SK-N-SH treated with all-trans-retinoic acid at 6 μM for 48 hours (cell line): ENCODE data around the gene CACNA2D3.

Source experiments
- ATAC-seq: fragments of 200-7000 bp; cut with Tn5 transposase; 3 replicates; pipeline ENCODE4 v1.9.1; 2020; ENCODE audit warnings: mild to moderate bottlenecking, moderate library complexity
- ARNTL ChIP-seq: fragments of 450-650 bp; formaldehyde crosslinking; IDR thresholded peaks from 2 replicates; pipeline ENCODE4 v1.5.0; 2020; ENCODE audit warnings: low read depth, mild to moderate bottlenecking, moderate library complexity, borderline replicate concordance
- BACH2 ChIP-seq: fragments of 250-450 bp; sonication (Bioruptor Pico); IDR thresholded peaks from 2 replicates; pipeline ENCODE4 v1.9.0; 2021; ENCODE audit warnings: mild to moderate bottlenecking, borderline replicate concordance
- CSDC2 ChIP-seq: fragments of 250-450 bp; sonication (Bioruptor Pico); IDR thresholded peaks from 2 replicates; pipeline ENCODE4 v1.5.0; 2020; ENCODE audit warnings: mild to moderate bottlenecking, moderate library complexity
- ESRRG ChIP-seq: fragments of 250-450 bp; sonication (Bioruptor Pico); IDR thresholded peaks from 2 replicates; pipeline ENCODE4 v1.6.1; 2021; ENCODE audit warnings: mild to moderate bottlenecking
- GLIS3 ChIP-seq: fragments of 250-450 bp; sonication (Bioruptor Pico); IDR thresholded peaks from 2 replicates; pipeline ENCODE4 v1.5.0; 2020; ENCODE audit warnings: mild to moderate bottlenecking, moderate library complexity
- OSR1 ChIP-seq: fragments of 250-450 bp; sonication (Bioruptor Pico); IDR thresholded peaks from 2 replicates; pipeline ENCODE4 v1.8.0; 2022; ENCODE audit warnings: moderate library complexity, mild to moderate bottlenecking, inconsistent platforms
- PPARA ChIP-seq: fragments of 250-450 bp; sonication (Bioruptor Pico); IDR thresholded peaks from 2 replicates; pipeline ENCODE4 v1.5.0; 2020; ENCODE audit warnings: mild to moderate bottlenecking, borderline replicate concordance
- RARB ChIP-seq: fragments of 250-450 bp; sonication (Bioruptor Pico); IDR thresholded peaks from 2 replicates; pipeline ENCODE4 v1.8.0; 2021; ENCODE audit warnings: mild to moderate bottlenecking, moderate library complexity
- SNAI2 ChIP-seq: fragments of 250-450 bp; sonication (Bioruptor Pico); IDR thresholded peaks from 2 replicates; pipeline ENCODE4 v1.5.0; 2020; ENCODE audit warnings: mild to moderate bottlenecking, moderate library complexity
- TCF4 ChIP-seq: fragments of 250-450 bp; sonication (Bioruptor Pico); IDR thresholded peaks from 2 replicates; pipeline ENCODE4 v1.8.0; 2021; ENCODE audit warnings: mild to moderate bottlenecking, moderate library complexity, borderline replicate concordance
- TOX ChIP-seq: fragments of 250-450 bp; sonication (Bioruptor Pico); IDR thresholded peaks from 2 replicates; pipeline ENCODE4 v1.8.0; 2021; ENCODE audit warnings: mild to moderate bottlenecking, moderate library complexity, borderline replicate concordance
- ZC3H10 ChIP-seq: fragments of 250-450 bp; sonication (Bioruptor Pico); IDR thresholded peaks from 2 replicates; pipeline ENCODE4 v1.5.1; 2021; ENCODE audit warnings: mild to moderate bottlenecking, moderate library complexity
- ZFP3 ChIP-seq: fragments of 250-450 bp; sonication (Bioruptor Pico); IDR thresholded peaks from 2 replicates; pipeline ENCODE4 v1.5.0; 2020; ENCODE audit warnings: mild to moderate bottlenecking, moderate library complexity
- ZFP30 ChIP-seq: fragments of 450-650 bp; formaldehyde crosslinking; IDR thresholded peaks from 2 replicates; pipeline ENCODE4 v1.5.0; 2022; ENCODE audit warnings: mild to moderate bottlenecking, moderate library complexity
- ZNF565 ChIP-seq: fragments of 450-650 bp; formaldehyde crosslinking; conservative IDR thresholded peaks from 2 replicates; pipeline ENCODE4 v1.5.0; 2020; ENCODE audit warnings: low read depth, mild to moderate bottlenecking, moderate library complexity
- ZNF70 ChIP-seq: fragments of 450-650 bp; formaldehyde crosslinking; IDR thresholded peaks from 2 replicates; pipeline ENCODE4 v1.5.0; 2020; ENCODE audit warnings: mild to moderate bottlenecking, moderate library complexity
- ZNF8 ChIP-seq: fragments of 450-650 bp; formaldehyde crosslinking; IDR thresholded peaks from 2 replicates; pipeline ENCODE4 v1.5.0; 2020; ENCODE audit warnings: mild to moderate bottlenecking, moderate library complexity
- TF ChIP-seq, protein P1 (sequence below): fragments of 250-450 bp; sonication (Bioruptor Pico); IDR thresholded peaks from 2 replicates; pipeline ENCODE4 v1.8.0; 2021; ENCODE audit warnings: low read depth, mild to moderate bottlenecking, moderate library complexity, borderline replicate concordance
- TF ChIP-seq, protein P2 (sequence below): fragments of 250-450 bp; sonication (Bioruptor Pico); IDR thresholded peaks from 2 replicates; pipeline ENCODE4 v1.5.0; 2020; ENCODE audit warnings: mild to moderate bottlenecking, moderate library complexity
- TF ChIP-seq, protein P3 (sequence below): fragments of 250-450 bp; sonication (Bioruptor Pico); IDR thresholded peaks from 2 replicates; pipeline ENCODE4 v1.5.1; 2021; ENCODE audit warnings: mild to moderate bottlenecking, moderate library complexity
- TF ChIP-seq, protein P4 (sequence below): fragments of 250-450 bp; sonication (Bioruptor Pico); IDR thresholded peaks from 2 replicates; pipeline ENCODE4 v1.8.0; 2020; ENCODE audit warnings: mild to moderate bottlenecking, moderate library complexity, borderline replicate concordance

The CACNA2D3 gene

DNA sequence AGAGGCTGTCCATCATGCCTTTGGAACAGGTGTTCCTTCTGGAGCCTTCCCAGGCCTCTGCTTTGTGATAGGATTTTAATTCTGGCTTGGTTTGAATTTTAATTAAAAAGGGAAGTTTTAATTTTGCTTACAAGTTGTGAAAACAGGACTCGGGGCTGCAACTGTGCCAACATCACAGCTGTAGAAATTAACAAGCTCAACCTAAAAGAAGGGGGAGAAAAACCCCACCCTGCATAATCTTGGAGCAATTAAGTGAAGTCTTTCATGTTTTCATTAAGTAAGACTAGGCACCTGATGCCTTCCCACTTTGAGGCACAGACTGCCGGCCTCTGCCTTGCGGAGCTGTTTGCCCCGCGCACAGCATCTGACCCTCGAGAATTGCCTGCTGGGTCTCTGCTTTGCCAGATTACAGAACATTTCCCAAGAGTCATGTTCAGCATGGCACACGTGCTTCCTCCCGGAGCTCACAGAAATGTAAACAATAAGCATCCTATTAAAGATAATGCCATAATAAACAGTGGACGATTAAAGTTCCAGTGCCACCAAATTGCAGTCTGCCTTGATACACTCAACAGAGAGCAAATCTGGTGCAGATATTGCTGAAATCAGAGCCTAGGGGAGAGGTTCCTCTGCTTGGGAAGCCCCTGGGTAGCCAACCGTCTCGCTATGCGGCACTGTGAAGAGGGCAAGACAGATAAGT lies 441.3 kb downstream of the CACNA2D3 start (continued):
- no peak for TF ChIP-seq BACH2 (CRISPR knock-in tag)

DNA sequence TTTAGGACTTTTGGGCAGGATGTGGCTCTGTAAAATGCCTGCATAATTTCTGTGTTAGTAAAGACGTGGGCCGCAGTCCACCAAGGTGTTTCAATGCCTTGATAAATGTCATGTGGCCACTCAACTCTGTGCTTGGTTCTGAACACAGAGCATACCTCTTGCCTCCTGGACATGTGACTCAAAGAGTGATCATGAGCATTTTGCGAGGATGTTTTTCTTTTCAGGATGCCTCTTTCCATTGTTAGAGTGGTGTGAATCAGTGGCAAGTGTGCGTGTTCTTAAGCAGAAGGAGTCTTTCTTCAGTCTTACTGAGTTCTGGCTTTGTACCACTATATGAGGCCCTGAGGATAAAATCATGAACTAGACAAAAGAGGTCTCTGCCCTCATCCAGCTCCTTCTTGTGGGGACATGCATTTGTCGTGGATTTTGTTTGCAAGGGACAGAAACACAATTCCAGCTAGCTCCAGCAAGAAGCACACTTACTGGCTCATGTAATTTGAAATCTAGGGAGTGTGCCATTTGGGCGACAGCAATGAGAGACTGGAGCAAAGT lies 442.1 kb downstream of the CACNA2D3 start:
- TF ChIP-seq TCF4 (no peak), CSDC2 (CRISPR knock-in tag) (no peak), PPARA (CRISPR knock-in tag) (no peak), SNAI2 (CRISPR knock-in tag) (no peak), ZC3H10 (CRISPR knock-in tag) (no peak), RARB (CRISPR knock-in tag) (no peak), ZNF70 (CRISPR knock-in tag) (no peak), BACH2 (CRISPR knock-in tag) (no peak), TOX (CRISPR knock-in tag) (no peak), ZFP30 (CRISPR knock-in tag) (no peak), ZFP3 (CRISPR knock-in tag) (no peak)
- TF ChIP-seq, protein P1, sequence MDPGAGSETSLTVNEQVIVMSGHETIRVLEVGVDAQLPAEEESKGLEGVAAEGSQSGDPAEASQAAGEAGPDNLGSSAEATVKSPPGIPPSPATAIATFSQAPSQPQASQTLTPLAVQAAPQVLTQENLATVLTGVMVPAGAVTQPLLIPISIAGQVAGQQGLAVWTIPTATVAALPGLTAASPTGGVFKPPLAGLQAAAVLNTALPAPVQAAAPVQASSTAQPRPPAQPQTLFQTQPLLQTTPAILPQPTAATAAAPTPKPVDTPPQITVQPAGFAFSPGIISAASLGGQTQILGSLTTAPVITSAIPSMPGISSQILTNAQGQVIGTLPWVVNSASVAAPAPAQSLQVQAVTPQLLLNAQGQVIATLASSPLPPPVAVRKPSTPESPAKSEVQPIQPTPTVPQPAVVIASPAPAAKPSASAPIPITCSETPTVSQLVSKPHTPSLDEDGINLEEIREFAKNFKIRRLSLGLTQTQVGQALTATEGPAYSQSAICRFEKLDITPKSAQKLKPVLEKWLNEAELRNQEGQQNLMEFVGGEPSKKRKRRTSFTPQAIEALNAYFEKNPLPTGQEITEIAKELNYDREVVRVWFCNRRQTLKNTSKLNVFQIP (CRISPR knock-in tag) = no peak
- TF ChIP-seq, protein P2, sequence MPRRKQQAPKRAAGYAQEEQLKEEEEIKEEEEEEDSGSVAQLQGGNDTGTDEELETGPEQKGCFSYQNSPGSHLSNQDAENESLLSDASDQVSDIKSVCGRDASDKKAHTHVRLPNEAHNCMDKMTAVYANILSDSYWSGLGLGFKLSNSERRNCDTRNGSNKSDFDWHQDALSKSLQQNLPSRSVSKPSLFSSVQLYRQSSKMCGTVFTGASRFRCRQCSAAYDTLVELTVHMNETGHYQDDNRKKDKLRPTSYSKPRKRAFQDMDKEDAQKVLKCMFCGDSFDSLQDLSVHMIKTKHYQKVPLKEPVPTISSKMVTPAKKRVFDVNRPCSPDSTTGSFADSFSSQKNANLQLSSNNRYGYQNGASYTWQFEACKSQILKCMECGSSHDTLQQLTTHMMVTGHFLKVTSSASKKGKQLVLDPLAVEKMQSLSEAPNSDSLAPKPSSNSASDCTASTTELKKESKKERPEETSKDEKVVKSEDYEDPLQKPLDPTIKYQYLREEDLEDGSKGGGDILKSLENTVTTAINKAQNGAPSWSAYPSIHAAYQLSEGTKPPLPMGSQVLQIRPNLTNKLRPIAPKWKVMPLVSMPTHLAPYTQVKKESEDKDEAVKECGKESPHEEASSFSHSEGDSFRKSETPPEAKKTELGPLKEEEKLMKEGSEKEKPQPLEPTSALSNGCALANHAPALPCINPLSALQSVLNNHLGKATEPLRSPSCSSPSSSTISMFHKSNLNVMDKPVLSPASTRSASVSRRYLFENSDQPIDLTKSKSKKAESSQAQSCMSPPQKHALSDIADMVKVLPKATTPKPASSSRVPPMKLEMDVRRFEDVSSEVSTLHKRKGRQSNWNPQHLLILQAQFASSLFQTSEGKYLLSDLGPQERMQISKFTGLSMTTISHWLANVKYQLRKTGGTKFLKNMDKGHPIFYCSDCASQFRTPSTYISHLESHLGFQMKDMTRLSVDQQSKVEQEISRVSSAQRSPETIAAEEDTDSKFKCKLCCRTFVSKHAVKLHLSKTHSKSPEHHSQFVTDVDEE (CRISPR knock-in tag) = no peak
- TF ChIP-seq, protein P3, sequence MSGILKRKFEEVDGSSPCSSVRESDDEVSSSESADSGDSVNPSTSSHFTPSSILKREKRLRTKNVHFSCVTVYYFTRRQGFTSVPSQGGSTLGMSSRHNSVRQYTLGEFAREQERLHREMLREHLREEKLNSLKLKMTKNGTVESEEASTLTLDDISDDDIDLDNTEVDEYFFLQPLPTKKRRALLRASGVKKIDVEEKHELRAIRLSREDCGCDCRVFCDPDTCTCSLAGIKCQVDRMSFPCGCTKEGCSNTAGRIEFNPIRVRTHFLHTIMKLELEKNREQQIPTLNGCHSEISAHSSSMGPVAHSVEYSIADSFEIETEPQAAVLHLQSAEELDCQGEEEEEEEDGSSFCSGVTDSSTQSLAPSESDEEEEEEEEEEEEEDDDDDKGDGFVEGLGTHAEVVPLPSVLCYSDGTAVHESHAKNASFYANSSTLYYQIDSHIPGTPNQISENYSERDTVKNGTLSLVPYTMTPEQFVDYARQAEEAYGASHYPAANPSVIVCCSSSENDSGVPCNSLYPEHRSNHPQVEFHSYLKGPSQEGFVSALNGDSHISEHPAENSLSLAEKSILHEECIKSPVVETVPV (CRISPR knock-in tag) = no peak
- TF ChIP-seq, all 23 proteins: peak for 0
- no peak for ATAC-seq

DNA sequence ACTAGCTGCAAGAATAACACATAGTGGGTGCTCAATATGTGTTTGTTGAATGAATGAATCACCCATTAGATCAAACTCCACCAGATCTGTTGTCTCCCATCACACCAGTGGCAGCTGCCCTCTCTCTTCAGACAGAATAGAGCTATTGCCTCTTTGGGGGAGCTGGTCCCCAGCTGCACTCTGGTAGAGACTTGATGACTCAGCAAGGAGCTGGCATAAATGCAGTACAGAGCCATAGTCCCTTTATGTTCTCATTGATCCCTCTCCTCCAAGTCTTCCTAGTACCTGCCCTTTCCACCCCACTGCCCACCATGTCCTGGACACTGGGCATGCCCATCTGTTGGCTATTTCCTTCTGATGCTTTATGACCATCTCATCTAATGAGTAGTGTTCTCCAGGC lies 443.6 kb downstream of the CACNA2D3 start:
- ATAC-seq = no peak
- TF ChIP-seq CSDC2 (CRISPR knock-in tag) = no peak
- TF ChIP-seq TCF4 = no peak
- TF ChIP-seq ZC3H10 (CRISPR knock-in tag) = no peak
- TF ChIP-seq OSR1 (CRISPR knock-in tag) = no peak
- TF ChIP-seq ARNTL (CRISPR knock-in tag) = no peak
- TF ChIP-seq TOX (CRISPR knock-in tag) = no peak
- TF ChIP-seq, protein P1 (CRISPR knock-in tag) = no peak
- TF ChIP-seq BACH2 (CRISPR knock-in tag) = no peak
- TF ChIP-seq ZFP30 (CRISPR knock-in tag) = no peak
- no peak for TF ChIP-seq GLIS3
- TF ChIP-seq, protein P3 (CRISPR knock-in tag) = no peak
- TF ChIP-seq ZNF8 = no peak
- TF ChIP-seq, protein P4, sequence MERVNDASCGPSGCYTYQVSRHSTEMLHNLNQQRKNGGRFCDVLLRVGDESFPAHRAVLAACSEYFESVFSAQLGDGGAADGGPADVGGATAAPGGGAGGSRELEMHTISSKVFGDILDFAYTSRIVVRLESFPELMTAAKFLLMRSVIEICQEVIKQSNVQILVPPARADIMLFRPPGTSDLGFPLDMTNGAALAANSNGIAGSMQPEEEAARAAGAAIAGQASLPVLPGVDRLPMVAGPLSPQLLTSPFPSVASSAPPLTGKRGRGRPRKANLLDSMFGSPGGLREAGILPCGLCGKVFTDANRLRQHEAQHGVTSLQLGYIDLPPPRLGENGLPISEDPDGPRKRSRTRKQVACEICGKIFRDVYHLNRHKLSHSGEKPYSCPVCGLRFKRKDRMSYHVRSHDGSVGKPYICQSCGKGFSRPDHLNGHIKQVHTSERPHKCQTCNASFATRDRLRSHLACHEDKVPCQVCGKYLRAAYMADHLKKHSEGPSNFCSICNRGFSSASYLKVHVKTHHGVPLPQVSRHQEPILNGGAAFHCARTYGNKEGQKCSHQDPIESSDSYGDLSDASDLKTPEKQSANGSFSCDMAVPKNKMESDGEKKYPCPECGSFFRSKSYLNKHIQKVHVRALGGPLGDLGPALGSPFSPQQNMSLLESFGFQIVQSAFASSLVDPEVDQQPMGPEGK (CRISPR knock-in tag) = no peak
- no peak for TF ChIP-seq ZNF565 (CRISPR knock-in tag)
- TF ChIP-seq, protein P2 (CRISPR knock-in tag) = no peak
- TF ChIP-seq ESRRG (CRISPR knock-in tag) = no peak
